ENCODE results near the gene NOMO2. TPM values are rescaled to one million over a fixed set of nuclear protein-coding genes. Genes with fewer than 3 reads are reported as not detected.
"Not testable (repeated sequence)": the region's sequence is repeated elsewhere in the genome, so short reads cannot be mapped to it uniquely, and the experiment has no call there.

NOMO2 gene
- total RNA-seq, 1 experiment from 2014 or later: 96.0 TPM

DNA sequence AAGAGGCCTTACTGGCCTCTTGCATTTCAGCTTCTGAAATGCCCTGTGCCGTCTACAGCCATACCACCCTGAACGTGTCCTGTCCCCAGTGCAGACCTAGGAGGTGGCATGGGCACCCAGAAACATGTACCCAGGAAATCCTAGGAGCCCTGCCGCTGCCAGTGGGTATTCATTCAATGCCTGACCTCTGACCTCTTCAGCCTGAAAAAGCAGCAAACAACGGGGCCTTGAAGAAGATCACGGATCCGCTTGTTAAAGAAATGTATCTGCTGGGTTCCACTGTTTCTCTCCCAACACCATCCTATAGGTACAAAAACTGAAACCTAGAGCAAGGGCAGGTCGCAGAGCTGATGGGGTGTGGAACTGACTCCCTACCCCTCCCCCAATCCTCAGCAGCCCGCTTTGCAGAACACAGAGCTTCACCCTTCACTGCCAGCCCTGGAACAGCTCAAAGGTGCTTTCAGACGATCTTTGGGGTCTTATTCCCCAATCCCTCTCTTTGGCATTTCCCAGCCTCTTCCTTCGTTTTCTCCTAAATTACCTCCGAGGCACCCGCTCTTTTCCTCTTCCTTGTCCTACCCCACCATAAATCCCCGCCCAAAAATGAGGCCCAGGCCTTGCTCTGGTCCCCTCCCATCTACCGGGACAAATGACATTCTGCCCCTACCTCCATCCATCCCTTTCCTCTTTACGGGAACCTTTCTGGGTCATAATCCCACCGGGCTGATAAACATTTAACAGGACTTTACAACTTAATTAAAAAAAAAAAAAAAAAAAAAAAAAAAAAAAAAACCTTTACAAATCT, 1.3 kb downstream of the NOMO2 start:
- H3K4me3 Mint-ChIP-seq: peak overlapping the region; percentile 54
- DNase-seq (ENCODE audit: low spot score); H3K36me3 Mint-ChIP-seq; ATAC-seq; H3K9me3 Mint-ChIP-seq; CTCF ChIA-PET; H3K27me3 Mint-ChIP-seq (ENCODE audit: low read depth); POLR2A ChIA-PET; H3K4me1 Mint-ChIP-seq; H3K27ac Mint-ChIP-seq: not testable (repeated sequence)

- H3K4me3 Mint-ChIP-seq; H3K4me1 Mint-ChIP-seq; POLR2A ChIA-PET; H3K36me3 Mint-ChIP-seq; CTCF ChIA-PET; H3K9me3 Mint-ChIP-seq; H3K27me3 Mint-ChIP-seq (ENCODE audit: low read depth); DNase-seq (ENCODE audit: low spot score); H3K27ac Mint-ChIP-seq; ATAC-seq: not testable (repeated sequence)
These were observed 8.2 kb downstream of the NOMO2 start for GRCh38 chr16:18553671-18554070.

DNA sequence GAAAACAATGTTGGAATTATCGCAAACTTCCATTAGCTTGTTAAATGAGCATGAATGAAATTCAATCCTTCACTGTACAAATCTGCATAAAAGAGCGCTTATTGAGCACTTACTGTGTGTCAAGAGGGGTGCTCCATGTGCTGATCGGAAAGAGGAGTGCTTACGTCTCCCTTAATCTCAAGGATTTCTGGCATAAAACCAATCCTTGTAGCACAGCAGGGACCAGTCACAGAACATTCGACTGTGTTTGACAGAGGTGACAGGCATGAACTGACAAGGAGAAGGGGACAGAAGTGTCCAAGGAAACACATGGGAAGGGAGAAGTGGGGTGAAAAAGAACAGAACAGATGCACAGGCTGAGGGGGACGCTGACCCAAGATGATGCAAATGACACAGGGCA, 14.5 kb downstream of the NOMO2 start:
- ATAC-seq, CTCF ChIA-PET: not testable (repeated sequence)

DNA sequence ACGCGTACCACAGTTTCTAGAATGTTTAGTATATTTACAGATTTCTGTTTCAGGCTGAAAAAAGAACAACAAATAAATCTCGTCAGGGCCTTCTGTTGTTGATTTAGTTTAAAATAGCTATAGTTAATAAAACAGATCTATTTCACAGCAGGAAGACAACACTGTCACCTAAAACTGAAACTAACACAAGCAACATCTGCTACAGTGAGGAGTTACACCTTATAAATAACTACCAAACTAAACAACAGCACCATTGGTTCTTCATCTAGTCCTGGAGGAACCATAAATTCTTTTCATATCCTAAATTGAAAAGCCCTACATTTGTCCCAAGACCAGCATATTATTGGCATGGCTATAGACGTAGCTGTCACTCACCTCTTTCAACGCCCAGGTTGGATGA, 15.0 kb downstream of the NOMO2 start:
- ATAC-seq; H3K9me3 Mint-ChIP-seq; H3K27ac Mint-ChIP-seq; POLR2A ChIA-PET; DNase-seq (ENCODE audit: low spot score); H3K4me3 Mint-ChIP-seq; H3K36me3 Mint-ChIP-seq; H3K4me1 Mint-ChIP-seq; H3K27me3 Mint-ChIP-seq (ENCODE audit: low read depth); CTCF ChIA-PET: not testable (repeated sequence)

More for the DNA sequence above, 14.5 kb downstream of the NOMO2 start:
- POLR2A ChIA-PET; H3K4me3 Mint-ChIP-seq; H3K27me3 Mint-ChIP-seq (ENCODE audit: low read depth); H3K9me3 Mint-ChIP-seq; H3K36me3 Mint-ChIP-seq; H3K4me1 Mint-ChIP-seq; H3K27ac Mint-ChIP-seq; DNase-seq (ENCODE audit: low spot score): not testable (repeated sequence)

GRCh38 chr16:18544232-18545081, 17.4 kb downstream of the NOMO2 start:
- CTCF ChIA-PET; H3K9me3 Mint-ChIP-seq; DNase-seq (ENCODE audit: low spot score); H3K27me3 Mint-ChIP-seq (ENCODE audit: low read depth); H3K27ac Mint-ChIP-seq; H3K4me1 Mint-ChIP-seq; H3K4me3 Mint-ChIP-seq; POLR2A ChIA-PET; H3K36me3 Mint-ChIP-seq; ATAC-seq: not testable (repeated sequence)

DNA sequence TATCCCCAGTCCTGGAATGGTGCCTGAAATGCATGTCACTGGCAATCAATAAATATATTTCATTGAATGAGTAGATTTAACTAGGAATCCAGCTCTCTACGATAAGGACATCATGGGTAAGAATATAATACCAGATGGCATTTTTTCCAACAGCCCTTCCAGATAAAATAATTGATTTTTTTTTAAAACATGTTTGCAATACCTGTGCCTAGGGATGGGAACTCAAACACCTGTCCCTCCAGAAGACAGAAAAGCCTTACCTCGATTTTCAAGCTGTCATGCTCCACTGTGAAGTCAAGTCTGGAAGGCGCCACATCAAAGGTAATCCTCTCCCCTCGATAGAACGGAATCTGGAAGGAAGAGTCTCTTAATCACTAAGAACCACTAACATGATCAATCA, 20.0 kb downstream of the NOMO2 start:
- not testable (repeated sequence) for H3K27me3 Mint-ChIP-seq (ENCODE audit: low read depth); ATAC-seq; H3K27ac Mint-ChIP-seq

DNA sequence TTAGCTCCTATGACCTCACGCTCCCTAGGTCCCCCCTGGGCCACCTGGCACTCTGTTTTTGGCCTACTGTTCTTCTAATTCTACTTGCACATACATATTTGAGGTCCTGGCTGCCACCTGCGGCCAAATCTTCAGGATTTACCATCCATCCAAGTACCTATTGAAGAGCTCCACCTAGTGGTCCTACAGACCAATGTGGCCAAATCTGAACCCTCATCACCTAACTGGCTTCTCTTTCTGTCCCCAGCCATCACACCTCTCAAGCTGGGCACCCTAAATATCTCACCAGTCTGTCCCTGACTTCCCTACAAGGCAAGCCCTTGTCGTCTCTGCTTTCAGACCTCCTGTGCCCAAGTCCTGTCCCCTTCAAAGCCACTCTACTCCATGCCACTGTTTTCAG, 24.9 kb downstream of the NOMO2 start:
- peak; percentile 78 for ATAC-seq
- H3K36me3 Mint-ChIP-seq: peaks cover 12% of the 10 kb centered on the region
- H3K27me3 Mint-ChIP-seq (ENCODE audit: low read depth); H3K9me3 Mint-ChIP-seq; POLR2A ChIA-PET; DNase-seq (ENCODE audit: low spot score); CTCF ChIA-PET; H3K4me1 Mint-ChIP-seq; H3K27ac Mint-ChIP-seq; H3K4me3 Mint-ChIP-seq: not testable (repeated sequence)

More for the DNA sequence above, 20.0 kb downstream of the NOMO2 start:
- H3K4me3 Mint-ChIP-seq; POLR2A ChIA-PET; CTCF ChIA-PET; H3K4me1 Mint-ChIP-seq; H3K36me3 Mint-ChIP-seq; DNase-seq (ENCODE audit: low spot score); H3K9me3 Mint-ChIP-seq: not testable (repeated sequence)

DNA sequence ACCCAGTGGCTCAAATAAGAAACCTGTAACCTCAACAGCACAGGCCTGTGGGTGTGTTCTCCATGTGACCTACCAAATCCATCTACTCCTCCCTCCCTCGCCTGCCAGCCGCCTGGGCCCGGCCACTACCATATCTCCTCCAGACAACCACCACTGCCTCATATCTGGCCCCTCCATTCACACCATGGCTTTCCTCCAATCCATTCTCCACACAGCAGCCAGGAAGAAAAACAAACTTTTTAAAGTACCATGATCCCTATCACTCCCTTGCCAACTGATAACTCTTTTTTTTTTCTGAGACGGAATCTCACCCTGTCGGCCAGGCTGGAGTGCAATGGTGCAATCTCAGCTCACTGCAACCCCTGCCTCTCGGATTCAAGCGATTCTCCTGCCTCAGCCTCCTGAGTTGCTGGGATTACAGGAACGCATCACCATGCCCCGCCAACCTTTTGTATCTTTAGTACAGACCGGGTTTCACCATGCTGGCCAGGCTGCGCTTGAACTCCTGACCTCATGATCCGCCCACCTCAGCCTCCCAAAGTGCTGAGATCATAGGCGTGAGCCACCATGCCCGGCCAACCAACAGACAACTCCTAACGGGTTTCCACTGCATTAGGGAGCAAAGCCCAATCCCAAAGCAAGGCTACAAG, 26.3 kb downstream of the NOMO2 start:
- H3K27ac Mint-ChIP-seq; H3K27me3 Mint-ChIP-seq (ENCODE audit: low read depth); POLR2A ChIA-PET; CTCF ChIA-PET; H3K4me1 Mint-ChIP-seq; DNase-seq (ENCODE audit: low spot score); H3K9me3 Mint-ChIP-seq; ATAC-seq; H3K4me3 Mint-ChIP-seq: not testable (repeated sequence)
- peaks cover 12% of the 10 kb centered on the region for H3K36me3 Mint-ChIP-seq

DNA sequence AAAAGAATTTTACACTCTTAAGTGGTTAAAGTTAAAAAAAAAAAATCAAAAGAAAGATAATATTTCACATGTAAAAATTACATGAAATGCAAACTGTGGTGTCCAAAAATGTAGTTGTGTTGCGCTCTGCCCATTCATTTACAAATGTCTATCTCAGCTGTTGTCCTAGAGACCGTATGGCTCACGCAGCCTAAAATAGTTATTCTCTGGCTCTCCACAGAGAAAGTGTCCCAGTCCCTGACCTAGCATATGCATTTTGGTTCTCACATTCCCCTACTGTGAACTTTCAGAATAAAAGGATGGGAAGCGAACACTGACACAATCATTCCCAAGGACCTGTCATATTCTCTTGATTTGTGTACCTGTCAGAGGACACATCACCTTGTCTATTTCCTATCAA, 27.6 kb downstream of the NOMO2 start:
- H3K27ac Mint-ChIP-seq; ATAC-seq; POLR2A ChIA-PET; DNase-seq (ENCODE audit: low spot score); H3K4me1 Mint-ChIP-seq; H3K4me3 Mint-ChIP-seq; H3K9me3 Mint-ChIP-seq; H3K27me3 Mint-ChIP-seq (ENCODE audit: low read depth); CTCF ChIA-PET; H3K36me3 Mint-ChIP-seq: not testable (repeated sequence)

- H3K4me3 Mint-ChIP-seq; DNase-seq (ENCODE audit: low spot score); POLR2A ChIA-PET: not testable (repeated sequence)
These were observed 30.6 kb downstream of the NOMO2 start for GRCh38 chr16:18531323-18531722.

GRCh38 chr16:18530329-18530728, 31.6 kb downstream of the NOMO2 start:
- CTCF ChIA-PET; DNase-seq (ENCODE audit: low spot score); H3K27me3 Mint-ChIP-seq (ENCODE audit: low read depth); H3K4me3 Mint-ChIP-seq; ATAC-seq; H3K4me1 Mint-ChIP-seq; POLR2A ChIA-PET; H3K9me3 Mint-ChIP-seq; H3K27ac Mint-ChIP-seq: not testable (repeated sequence)
- peaks cover 10% of the 10 kb centered on the region for H3K36me3 Mint-ChIP-seq

More at GRCh38 chr16:18531323-18531722, 30.6 kb downstream of the NOMO2 start:
- H3K4me1 Mint-ChIP-seq; H3K27me3 Mint-ChIP-seq (ENCODE audit: low read depth); H3K27ac Mint-ChIP-seq; ATAC-seq; CTCF ChIA-PET; H3K9me3 Mint-ChIP-seq: not testable (repeated sequence)
- H3K36me3 Mint-ChIP-seq: peaks cover 10% of the 10 kb centered on the region

- H3K27ac Mint-ChIP-seq; CTCF ChIA-PET; ATAC-seq; H3K4me1 Mint-ChIP-seq; DNase-seq (ENCODE audit: low spot score); H3K4me3 Mint-ChIP-seq; H3K27me3 Mint-ChIP-seq (ENCODE audit: low read depth); H3K9me3 Mint-ChIP-seq; POLR2A ChIA-PET: not testable (repeated sequence)
- H3K36me3 Mint-ChIP-seq: peaks cover 10% of the 10 kb centered on the region
These were observed 35.4 kb downstream of the NOMO2 start for GRCh38 chr16:18526547-18526946.

All from WTC11 (cell line).